ENCODE results near the gene FAM170B.

DNA sequence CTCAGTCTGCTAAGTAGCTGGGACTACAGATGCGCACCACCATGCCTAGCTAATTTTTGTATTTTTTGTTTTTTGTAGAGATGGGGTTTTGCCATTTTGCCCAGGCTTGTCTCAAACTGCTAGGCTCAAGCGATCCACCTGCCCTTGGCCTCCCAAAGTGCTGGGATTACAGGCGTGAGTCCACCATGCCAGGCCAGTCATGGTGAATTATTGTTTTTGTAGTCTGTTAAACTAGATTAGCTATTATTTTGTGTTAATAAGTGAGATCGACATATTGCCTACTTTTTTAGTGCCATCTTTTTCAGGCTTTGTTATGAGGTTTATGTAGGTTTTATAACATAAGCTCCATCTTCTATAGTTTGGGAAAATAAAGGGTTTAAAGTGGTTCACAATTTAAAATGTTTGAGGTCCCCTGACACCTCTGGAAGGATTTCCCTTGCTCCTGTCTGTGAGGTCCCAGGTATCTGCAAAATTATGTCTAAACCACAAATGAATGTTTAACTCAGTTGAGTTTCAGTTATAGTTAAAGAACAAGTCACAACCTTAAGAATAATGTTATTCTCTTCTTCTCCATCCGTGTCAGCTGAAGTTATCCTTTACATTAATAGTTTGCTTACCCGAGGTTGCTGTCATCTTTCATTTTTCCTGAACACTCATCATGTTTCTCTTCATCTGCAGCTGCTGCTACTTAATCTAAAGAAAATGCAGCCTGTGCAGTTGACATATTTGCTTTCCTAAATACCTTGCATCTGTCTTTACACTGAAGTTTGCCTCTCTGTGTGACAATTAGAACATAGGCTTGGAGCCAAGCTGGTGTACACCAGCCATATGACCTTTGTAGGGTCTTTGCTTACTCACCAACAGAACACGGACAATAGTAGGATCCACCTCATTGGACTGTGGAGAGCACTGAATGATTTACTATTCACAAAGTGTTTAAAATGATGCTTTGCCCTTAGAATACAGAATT, 9.6 kb downstream of the FAM170B start:
- TF ChIP-seq, protein P1, sequence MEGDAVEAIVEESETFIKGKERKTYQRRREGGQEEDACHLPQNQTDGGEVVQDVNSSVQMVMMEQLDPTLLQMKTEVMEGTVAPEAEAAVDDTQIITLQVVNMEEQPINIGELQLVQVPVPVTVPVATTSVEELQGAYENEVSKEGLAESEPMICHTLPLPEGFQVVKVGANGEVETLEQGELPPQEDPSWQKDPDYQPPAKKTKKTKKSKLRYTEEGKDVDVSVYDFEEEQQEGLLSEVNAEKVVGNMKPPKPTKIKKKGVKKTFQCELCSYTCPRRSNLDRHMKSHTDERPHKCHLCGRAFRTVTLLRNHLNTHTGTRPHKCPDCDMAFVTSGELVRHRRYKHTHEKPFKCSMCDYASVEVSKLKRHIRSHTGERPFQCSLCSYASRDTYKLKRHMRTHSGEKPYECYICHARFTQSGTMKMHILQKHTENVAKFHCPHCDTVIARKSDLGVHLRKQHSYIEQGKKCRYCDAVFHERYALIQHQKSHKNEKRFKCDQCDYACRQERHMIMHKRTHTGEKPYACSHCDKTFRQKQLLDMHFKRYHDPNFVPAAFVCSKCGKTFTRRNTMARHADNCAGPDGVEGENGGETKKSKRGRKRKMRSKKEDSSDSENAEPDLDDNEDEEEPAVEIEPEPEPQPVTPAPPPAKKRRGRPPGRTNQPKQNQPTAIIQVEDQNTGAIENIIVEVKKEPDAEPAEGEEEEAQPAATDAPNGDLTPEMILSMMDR (conservative IDR thresholded peaks at IDR 0.05): no peak
- no peak for TF ChIP-seq ZFX (IDR thresholded peaks at IDR 0.05)

Measured in C4-2B (cell line).